GM21447 (cell line): ENCODE measurements around the gene LCP1.
A peak's percentile ranks its signal among the peaks of the same experiment; 100 is the strongest.
"Not testable (repeated sequence)": the region's sequence is repeated elsewhere in the genome, so short reads cannot be mapped to it uniquely, and the experiment has no call there.

Source experiments
- ATAC-seq: cut with Tn5 transposase; IDR thresholded peaks from one replicate; pipeline ENCODE4 v1.9.1; 2021; ENCODE audit not compliant: unreplicated experiment

Gene LCP1

DNA sequence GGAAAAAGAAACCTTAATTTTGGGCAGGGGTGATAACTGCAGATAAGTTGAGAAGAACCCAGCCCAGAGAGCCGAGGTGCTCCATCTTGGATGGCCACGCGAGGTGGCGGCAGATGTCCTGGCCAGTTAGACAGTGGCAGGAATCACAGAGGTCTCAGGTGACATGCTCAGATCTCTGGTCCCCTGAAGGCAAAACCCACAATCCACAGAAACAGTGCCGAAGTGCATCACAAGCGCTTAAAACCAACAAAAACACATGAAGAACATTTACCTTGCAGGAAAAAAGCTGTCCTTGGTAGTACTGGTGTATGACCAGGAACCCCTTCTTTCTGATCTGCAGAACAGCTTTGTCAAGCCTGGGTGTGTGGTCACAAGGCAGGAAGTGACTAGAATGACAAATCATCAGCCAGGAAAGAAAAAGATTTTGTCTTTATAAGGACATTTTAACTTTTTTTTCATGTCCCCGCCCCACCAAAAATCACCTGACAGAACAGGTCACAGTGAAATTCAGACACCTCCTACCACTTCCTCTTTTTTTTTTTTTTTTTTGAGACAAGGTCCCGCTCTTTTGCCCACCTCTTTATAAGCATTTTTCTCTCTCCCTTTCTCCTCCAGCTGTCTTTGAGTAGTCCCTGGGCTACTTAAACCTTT is at the start of gene LCP1:
Gene LCP1, minus strand, starts transcription at position 338 of the 651 bp plus-strand sequence. CDS start 22,515 bp downstream, outside the sequence.
- ATAC-seq, result peak; percentile 61

GRCh38 chr13:46229251-46229650 is 47.3 kb upstream of the LCP1 start:
- no peak for ATAC-seq

DNA sequence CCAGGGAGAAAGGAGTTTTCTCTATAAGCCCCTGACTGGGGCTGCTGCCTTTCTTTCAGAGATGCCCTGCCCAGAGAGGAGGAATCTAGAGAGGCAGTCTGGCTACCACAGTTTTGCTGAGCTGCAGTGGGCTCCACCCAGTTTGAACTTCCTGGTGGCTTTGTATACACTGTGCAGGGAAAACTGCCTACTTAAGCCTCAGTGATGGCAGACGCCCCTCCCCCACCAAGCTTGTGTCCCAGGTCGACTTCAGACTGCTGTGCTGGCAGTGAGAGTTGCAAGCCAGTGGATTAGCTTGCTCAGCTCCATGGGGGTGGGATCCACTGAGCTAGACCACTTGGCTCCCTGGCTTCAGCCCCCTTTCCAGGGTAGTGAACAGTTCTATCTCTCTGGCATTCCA is 38.3 kb upstream of the LCP1 start:
- not testable (repeated sequence) for ATAC-seq

GRCh38 chr13:46214741-46215140 is 32.8 kb upstream of the LCP1 start:
- ATAC-seq, result not testable (repeated sequence)

DNA sequence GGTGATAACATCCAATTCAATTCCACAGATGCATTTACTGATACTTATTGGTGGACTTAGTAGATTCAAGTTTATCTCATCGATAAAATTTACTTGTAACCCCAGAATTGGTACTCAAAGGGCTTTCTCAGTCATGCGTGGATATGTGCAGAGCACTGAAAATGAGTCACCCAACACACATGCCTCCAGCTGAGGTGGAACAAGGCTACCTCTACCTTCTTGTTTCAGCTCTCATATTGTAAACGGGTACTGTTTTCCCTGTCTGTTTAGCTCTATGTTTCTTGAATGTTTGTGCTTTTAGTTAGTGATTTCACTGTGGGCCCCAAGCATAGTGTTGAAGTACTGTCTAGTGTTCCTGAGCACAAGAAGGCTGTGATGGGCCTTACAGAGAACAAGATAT is 31.3 kb upstream of the LCP1 start:
- ATAC-seq, result no peak

- ATAC-seq, result peak; percentile 96
Measured at GRCh38 chr13:46211483-46212351, 29.7 kb upstream of the LCP1 start, which contains the start of gene LRRC63. LRRC63 (plus strand) TSS chr13:46211928; CDS start chr13:46213035, 1,107 bp downstream.

DNA sequence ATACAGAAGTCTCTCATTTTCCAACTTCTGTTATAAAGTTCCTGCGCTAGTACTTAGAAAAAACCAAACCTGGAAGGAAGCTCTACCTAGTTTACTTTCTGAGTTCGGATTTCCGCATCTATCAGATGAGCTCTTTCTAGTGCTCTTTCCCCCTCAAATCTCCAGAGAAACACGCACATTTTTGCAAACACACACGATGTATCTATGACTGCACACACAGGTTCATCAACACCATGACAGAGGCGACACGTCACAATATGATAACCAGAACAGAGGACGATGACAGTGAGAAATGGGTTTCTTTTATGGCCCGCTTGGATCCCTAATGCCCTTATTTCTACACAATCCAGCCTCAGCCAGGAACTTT is 29.1 kb upstream of the LCP1 start:
- ATAC-seq, result peak; percentile 25

DNA sequence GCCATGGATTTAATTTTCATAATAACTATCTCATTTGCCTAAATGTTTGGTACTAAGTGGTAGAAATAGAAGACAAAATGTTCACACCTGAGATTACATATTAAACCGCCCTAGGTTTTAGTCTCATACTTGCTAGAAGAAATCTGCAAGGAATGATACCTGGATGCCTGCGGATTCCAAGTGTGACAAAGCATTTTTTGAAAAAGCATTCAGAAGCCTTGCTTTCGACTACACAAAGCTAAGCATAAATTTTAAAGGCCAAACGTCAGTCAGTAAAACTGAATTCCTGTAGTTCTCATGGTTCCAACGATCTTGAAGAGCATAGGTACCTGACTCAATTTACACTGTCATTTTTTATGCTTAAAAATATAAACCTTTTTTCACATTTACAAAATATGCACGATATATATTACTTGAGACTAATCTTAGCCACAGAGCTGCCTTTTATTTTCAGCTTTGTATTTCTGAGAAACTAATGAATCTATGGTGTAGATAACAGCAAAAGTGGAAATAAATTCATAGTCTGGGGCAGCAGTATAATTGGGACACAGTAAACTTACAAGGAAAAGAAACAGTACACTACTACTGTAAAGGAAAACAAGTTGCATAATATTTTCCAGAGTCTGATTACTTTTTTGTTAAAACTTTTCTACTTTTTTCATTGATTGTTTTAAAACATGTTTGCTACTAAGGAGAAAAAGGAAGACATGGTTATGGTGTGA is 28.5 kb upstream of the LCP1 start:
- ATAC-seq, result no peak

GRCh38 chr13:46207828-46208227 is 25.9 kb upstream of the LCP1 start:
- ATAC-seq, result no peak

DNA sequence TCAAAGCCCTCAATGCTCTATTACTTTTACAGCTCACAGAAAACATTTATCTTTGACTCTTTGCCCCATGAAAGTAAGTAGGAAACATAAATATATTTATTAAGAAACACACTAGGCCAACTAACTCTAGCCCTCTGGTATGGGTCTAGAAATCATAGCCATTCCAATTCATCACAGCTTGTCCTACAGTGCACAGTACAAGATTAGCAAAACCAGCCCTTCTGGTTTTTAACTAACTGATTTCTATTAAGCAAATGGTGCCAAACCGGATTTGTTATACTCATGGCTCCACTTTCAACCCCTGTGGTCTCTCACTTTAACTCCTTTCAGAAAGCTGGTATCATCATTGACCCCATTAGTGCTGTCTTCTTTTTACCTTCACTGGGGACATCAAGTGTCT is 24.2 kb upstream of the LCP1 start:
- no peak for ATAC-seq

- no peak for ATAC-seq
Measured at GRCh38 chr13:46202966-46203365, 21.0 kb upstream of the LCP1 start.

DNA sequence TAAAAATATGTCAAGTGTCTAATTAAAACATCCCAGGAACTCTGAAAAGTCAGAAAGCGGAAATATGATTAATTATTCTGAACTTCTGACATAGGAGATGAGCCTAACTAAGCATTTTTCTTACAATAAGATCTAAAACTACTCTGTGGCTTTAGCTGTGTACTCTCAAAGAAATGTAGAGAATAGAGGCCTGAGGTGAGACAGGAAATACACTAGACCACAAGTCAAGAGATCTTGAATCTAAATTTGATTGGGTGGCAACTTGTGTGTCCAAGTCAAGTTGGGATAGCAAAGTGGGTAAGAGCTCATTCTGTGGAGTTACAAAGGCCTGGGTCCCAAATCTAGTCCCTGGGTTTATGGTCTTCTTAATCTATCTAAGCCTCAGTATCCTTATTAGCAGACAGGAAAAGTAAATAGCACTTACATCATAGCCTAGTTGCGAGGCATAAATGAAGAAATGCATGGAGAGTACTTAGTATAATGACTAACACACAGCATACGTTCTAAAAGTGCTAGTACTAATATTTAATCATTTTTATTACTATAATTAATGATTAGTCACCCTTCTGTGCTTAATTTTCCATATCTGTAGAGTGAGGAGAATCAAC is 20.3 kb upstream of the LCP1 start:
- ATAC-seq, result no peak

- ATAC-seq, result no peak
Measured at GRCh38 chr13:46198696-46199193, 16.8 kb upstream of the LCP1 start.

DNA sequence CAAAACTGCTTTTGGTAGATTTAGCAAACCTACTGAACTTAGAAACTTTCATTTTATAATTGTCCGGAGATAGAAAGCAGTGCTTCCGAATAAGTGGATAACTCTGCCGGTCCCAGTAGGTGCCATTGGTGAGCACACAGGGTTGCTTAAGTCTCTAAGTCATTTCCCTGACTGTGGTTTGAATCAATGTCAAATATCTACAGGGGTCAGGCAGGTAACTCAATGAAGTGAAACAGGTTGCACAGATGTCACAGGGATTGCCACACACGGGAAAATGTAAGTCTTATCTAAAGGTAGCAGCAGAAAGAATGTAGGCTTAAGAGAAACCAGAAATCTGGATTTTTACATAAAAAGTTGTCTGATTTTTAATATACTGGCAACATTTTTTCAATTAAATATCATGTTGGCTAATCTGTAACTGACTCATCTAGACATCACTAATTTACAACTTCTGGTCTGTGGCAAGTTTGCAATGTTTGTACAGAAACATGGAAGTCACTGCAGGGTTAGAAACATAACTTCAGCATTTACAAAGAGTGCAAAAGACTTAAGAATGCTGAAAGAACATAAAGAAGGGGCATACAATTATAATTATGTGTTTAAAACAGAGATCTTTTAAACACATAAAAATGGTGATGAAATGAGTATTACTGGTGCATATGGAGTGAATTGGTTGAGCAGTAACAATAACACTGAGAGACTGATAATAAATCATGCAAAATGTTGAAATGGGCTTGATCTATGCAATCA is 15.5 kb upstream of the LCP1 start:
- ATAC-seq, result no peak

GRCh38 chr13:46195016-46195415 is 13.0 kb upstream of the LCP1 start:
- no peak for ATAC-seq

DNA sequence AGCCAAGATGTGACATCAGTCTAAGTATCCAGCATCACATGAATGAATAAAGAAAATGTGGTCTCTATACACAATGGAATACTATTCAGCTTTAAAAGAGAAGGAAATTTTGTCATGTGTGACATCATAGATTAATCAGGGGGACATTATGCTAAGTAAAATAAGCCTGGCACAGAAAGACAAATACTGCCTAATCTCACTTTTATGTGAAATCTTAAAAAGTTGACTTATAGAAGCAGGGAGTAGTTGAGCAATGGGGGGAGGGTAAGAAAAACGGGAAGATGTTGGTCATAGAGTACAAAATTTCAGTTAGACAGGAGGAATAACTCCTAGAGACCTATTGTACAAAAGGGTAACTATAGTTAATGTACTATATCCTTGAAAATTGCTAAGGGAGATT is 10.4 kb upstream of the LCP1 start:
- no peak for ATAC-seq

GRCh38 chr13:46185634-46186033 is 3.7 kb upstream of the LCP1 start:
- no peak for ATAC-seq

DNA sequence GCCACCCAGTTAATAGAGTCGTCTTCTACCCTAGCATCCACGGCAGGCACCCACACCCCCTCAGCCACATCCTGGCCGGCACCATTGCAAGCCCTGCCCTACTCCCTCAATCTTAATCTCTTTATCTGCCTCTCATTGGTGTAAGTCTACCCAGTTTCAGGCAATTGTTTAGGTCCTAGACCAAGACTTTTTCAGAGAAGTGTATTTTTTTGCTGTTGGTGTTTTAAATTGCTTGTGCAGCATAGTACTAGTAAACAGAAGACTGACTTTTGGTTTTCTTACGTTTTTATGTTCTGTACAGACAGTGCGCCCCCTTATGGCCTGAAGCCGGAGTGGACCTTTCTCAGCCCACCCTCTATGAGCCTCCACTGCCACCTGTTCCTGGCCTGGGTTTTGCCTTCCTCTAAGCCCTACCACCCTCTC is 2.3 kb upstream of the LCP1 start:
- peak; percentile 41 for ATAC-seq

- no peak for ATAC-seq
Measured at GRCh38 chr13:46183018-46183946, 1.3 kb upstream of the LCP1 start.
